ENCODE data around the gene GPR42.

DNA sequence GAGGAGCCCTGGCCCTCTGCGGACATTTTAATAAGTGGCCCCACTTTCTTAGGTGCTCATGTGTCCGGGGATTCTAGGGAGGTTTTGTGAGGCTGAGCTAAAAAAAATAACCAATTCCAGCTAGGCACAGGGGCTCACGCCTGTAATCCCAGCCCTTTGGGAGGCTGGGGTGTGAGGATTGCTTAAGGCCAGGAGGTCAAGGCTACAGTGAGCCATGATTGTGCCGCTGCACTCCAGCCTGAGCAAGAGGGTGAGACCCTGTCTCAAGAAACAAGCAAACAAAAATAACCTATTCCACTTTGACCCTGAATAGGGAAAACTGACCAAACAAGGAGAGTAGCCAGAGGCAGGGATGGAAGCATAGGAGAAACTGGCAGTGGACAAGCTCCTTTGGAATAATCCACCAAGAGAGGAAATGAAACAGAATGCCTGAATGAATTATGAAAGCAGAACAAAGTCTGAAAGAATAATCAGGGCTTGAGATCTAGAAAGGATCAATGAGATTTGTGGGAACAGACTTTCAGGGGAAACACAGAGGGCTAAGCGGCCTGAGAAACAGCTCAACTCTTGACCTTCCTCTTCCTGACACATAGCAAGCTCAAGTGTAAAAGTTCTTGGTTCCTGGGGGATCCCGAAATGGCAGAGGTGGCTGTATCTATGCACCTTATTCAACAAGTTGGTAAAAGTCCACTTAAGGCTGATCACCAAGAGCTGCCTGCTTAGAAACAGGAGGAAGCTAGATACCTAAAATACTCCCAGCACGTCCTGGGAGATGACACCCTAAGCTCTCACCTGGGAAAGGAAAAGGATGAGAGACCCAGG is 47.1 kb downstream of the GPR42 start:
- TF ChIP-seq, protein P1, sequence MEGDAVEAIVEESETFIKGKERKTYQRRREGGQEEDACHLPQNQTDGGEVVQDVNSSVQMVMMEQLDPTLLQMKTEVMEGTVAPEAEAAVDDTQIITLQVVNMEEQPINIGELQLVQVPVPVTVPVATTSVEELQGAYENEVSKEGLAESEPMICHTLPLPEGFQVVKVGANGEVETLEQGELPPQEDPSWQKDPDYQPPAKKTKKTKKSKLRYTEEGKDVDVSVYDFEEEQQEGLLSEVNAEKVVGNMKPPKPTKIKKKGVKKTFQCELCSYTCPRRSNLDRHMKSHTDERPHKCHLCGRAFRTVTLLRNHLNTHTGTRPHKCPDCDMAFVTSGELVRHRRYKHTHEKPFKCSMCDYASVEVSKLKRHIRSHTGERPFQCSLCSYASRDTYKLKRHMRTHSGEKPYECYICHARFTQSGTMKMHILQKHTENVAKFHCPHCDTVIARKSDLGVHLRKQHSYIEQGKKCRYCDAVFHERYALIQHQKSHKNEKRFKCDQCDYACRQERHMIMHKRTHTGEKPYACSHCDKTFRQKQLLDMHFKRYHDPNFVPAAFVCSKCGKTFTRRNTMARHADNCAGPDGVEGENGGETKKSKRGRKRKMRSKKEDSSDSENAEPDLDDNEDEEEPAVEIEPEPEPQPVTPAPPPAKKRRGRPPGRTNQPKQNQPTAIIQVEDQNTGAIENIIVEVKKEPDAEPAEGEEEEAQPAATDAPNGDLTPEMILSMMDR (IDR thresholded peaks at IDR 0.05): no peak
- no peak for TF ChIP-seq POLR2A (IDR thresholded peaks at IDR 0.05)
